Measurements from ENCODE around the gene DNAJC17. TPM values are rescaled to one million over a fixed set of nuclear protein-coding genes. Genes with fewer than 3 reads are reported as not detected.

DNAJC17 gene
- total RNA-seq, 2 experiments from 2014 or later, result 24.2 to 39.9 TPM

DNA sequence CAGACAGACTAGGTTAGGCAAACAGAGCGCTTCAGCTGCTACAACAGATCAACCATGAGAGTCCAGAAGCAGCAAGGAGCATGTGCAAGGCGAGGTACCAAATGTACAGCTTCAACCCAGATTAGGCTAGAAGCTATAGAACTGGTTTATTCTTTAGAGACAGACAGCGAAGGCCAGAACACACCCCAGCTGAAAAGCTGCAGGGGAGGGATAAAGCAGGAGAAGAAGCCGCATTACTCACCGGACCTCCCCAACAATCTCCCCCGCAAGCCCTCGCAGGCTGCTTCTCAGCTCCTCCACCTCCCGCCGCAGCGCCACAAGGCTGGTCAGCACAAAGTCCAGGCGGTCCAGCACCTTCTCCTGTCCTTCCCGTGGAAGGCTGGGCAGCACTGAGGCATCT is 55.5 kb downstream of the DNAJC17 start:
- CTCF ChIA-PET (ENCODE audit: unreplicated experiment), result no interaction called here
- H3K4me2 ChIP-seq (ENCODE audit: low read length), result no peak overlapping the region
- BruUV-seq (replicated peaks), result no TSS peak
- no peaks in the 10 kb centered on the region for H3K9me2 ChIP-seq (ENCODE audit: insufficient read depth, low read length)
- no peaks in the 10 kb centered on the region for H3K9me3 ChIP-seq (ENCODE audit: low read length)
- intact Hi-C loops (cut with micrococcal nuclease; ENCODE audit: unreplicated experiment), result no loop called here
- H3K36me3 ChIP-seq (ENCODE audit: insufficient read depth, low read length), result peaks cover 59% of the 10 kb centered on the region
- no peaks in the 10 kb centered on the region for H4K20me1 ChIP-seq (ENCODE audit: insufficient read depth, low read length)
- TF ChIP-seq CTCF (conservative IDR thresholded peaks at IDR 0.05; ENCODE audit: low read length) (no peak), EZH2phosphoT487 (IDR thresholded peaks at IDR 0.05; ENCODE audit: borderline replicate concordance, low read depth, low read length) (no peak)
- POLR2A ChIA-PET, result interaction anchor here (1.3 to 1.5 kb wide), 2 partner anchors 8 to 14 kb away, joined by 3 to 4 read pairs; no protein-coding TSS in a partner anchor
- peaks cover 29% of the 10 kb centered on the region for H3K79me2 ChIP-seq (ENCODE audit: insufficient read depth, low read depth, low read length)
- no peak overlapping the region for H3K4me3 ChIP-seq (ENCODE audit: low read depth, low read length, poor library complexity, severe bottlenecking)
- no peak overlapping the region for H2AFZ ChIP-seq (ENCODE audit: low read length)
- no peak for DNase-seq (ENCODE audit: low spot score)
- H3K4me1 ChIP-seq (ENCODE audit: insufficient read depth, low read length, poor library complexity, severe bottlenecking), result peaks cover 35% of the 10 kb centered on the region
- H3K27ac ChIP-seq (ENCODE audit: low read depth, low read length, poor library complexity, severe bottlenecking), result no peak overlapping the region

DNA sequence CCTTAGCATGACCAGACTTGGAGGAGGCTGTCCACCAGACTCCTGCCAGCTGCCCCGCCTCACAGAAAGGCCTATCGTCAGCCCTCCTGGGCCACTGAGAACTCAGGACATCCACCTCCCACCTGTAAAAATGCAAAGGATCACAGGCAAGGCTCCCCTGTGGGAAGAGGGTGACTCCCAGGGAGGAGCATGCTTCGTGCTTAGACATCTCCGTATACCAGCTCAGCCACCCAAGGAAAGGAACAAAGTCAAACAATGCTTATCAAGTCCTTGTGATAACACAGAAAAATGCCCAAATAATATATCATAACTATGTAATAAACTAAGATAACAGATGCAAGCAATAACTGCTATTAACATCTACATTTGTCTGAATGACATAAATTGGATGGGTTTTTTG is 56.4 kb downstream of the DNAJC17 start:
- ChIA-PET POLR2A (interaction anchor here (0.6 to 1.3 kb wide), 3 partner anchors 9 to 372 kb away, joined by 3 to 4 read pairs (median 3); no protein-coding TSS in a partner anchor), CTCF (ENCODE audit: unreplicated experiment) (no interaction called here)
- BruUV-seq (replicated peaks), result TSS peak; percentile 37

More for the DNA sequence above, 56.4 kb downstream of the DNAJC17 start:
- Histone ChIP-seq H3K4me1 (ENCODE audit: insufficient read depth, low read length, poor library complexity, severe bottlenecking) (peaks cover 29% of the 10 kb centered on the region), H3K36me3 (ENCODE audit: insufficient read depth, low read length) (peaks cover 63% of the 10 kb centered on the region), H3K9me2 (ENCODE audit: insufficient read depth, low read length) (no peaks in the 10 kb centered on the region), H3K4me2 (ENCODE audit: low read length) (no peak overlapping the region), H2AFZ (ENCODE audit: low read length) (no peak overlapping the region), H3K9me3 (ENCODE audit: low read length) (no peaks in the 10 kb centered on the region), H3K79me2 (ENCODE audit: insufficient read depth, low read depth, low read length) (peaks cover 29% of the 10 kb centered on the region), H3K4me3 (ENCODE audit: low read depth, low read length, poor library complexity, severe bottlenecking) (no peak overlapping the region), H3K27ac (ENCODE audit: low read depth, low read length, poor library complexity, severe bottlenecking) (no peak overlapping the region), H4K20me1 (ENCODE audit: insufficient read depth, low read length) (no peaks in the 10 kb centered on the region)
- intact Hi-C loops (cut with micrococcal nuclease; ENCODE audit: unreplicated experiment), result no loop called here
- DNase-seq (ENCODE audit: low spot score), result no peak
- no peak for TF ChIP-seq EZH2phosphoT487 (IDR thresholded peaks at IDR 0.05; ENCODE audit: borderline replicate concordance, low read depth, low read length)
- no peak for TF ChIP-seq CTCF (conservative IDR thresholded peaks at IDR 0.05; ENCODE audit: low read length)

Measured in OCI-LY7 (cell line).